Lower leg skin (tissue), 4 donors: ENCODE measurements around the gene SYT17. TPM values are rescaled to one million over a fixed set of nuclear protein-coding genes. Genes with fewer than 3 reads are reported as not detected.

Experiments
- DNase-seq, 2 donors: peaks; one replicate each; pipeline ENCODE4 v3.0.0-alpha.2; 2019; ENCODE audit warnings: low spot score in 2 of 2
- H3K4me3 ChIP-seq: fragments of 200-600 bp; sonication (generic); 2 replicates; pipeline ENCODE4 v1.5.1; 2017; ENCODE audit warnings: mild to moderate bottlenecking, low read depth; ENCODE audit not compliant: poor library complexity, severe bottlenecking
- POLR2A ChIP-seq, 2 donors: fragments of 450-650 bp; IDR thresholded peaks; one replicate each; pipeline ENCODE4 v1.6.1; 2016 to 2017; ENCODE audit warnings: antibody characterized with exemption in 2 of 2, mild to moderate bottlenecking in 1 of 2, moderate library complexity in 1 of 2
- WGBS, 2 donors: methylation state at CpG; one replicate each; pipeline ENCODE4 v1.1.5; 2018; 5-methylcytosine and 5-hydroxymethylcytosine counted together
- intact Hi-C: fragments of 100-400 bp; cut with DNase I; formaldehyde crosslinking; loops from one replicate; pipeline ENCODE4 v1.15.0; 2023; ENCODE audit warnings: low total_unique reads
- total RNA-seq, 4 donors: library from RNA; depleted of rRNA; stranded (reverse); fragments of >200 nt; gene quantifications; one replicate each; pipeline ENCODE4 v1.1.0, GENCODE V29; 2016
- TF ChIP-seq, protein P1 (sequence below), 3 donors: fragments of 450-650 bp; IDR thresholded peaks; one replicate each; pipeline ENCODE4 v1.5.1; 2016; ENCODE audit warnings: antibody characterized with exemption in 3 of 3, mild to moderate bottlenecking in 3 of 3, moderate library complexity in 2 of 3

SYT17 gene, protein sequence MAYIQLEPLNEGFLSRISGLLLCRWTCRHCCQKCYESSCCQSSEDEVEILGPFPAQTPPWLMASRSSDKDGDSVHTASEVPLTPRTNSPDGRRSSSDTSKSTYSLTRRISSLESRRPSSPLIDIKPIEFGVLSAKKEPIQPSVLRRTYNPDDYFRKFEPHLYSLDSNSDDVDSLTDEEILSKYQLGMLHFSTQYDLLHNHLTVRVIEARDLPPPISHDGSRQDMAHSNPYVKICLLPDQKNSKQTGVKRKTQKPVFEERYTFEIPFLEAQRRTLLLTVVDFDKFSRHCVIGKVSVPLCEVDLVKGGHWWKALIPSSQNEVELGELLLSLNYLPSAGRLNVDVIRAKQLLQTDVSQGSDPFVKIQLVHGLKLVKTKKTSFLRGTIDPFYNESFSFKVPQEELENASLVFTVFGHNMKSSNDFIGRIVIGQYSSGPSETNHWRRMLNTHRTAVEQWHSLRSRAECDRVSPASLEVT
- 1 to 10 TPM; 3.7 to 9.0 (median 4.8) TPM for total RNA-seq

DNA sequence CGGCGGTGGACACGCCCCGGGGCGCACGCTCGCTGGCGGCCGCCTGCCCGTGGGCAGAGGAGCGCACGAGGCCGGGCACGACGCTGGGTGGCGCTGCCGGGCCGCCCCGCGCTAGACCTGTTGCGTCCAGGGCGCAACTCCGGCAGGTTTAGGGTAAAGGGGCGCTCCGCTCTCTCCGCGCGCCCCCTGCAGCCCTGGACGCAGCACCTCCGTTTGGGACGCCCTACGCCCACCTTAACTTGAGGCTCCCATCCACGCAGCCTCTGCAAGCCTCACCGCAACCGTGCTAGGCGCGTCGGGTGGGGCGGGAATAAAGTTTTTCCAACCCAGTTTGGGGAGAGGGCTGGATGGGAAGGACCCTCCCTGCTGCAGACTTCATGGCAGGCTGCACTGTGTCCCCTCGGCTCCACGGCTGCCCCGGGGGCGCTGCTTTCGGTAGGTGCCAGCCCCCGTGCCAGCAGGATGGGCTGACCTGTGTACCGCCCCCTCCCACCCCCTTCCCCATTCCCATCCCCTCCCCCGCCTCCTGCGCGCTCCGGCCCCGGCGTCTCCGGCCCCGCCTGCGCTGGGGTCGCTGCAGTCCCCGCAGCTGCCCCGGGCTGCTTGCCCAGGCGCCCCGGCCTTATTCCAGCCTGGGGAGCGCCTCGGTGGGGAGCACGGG lies at the start of gene SYT17:
TSS of gene SYT17 (plus strand) at position 531 of the 661 bp plus-strand sequence. CDS start 407 bp downstream, outside the sequence.
- TF ChIP-seq, protein P1, sequence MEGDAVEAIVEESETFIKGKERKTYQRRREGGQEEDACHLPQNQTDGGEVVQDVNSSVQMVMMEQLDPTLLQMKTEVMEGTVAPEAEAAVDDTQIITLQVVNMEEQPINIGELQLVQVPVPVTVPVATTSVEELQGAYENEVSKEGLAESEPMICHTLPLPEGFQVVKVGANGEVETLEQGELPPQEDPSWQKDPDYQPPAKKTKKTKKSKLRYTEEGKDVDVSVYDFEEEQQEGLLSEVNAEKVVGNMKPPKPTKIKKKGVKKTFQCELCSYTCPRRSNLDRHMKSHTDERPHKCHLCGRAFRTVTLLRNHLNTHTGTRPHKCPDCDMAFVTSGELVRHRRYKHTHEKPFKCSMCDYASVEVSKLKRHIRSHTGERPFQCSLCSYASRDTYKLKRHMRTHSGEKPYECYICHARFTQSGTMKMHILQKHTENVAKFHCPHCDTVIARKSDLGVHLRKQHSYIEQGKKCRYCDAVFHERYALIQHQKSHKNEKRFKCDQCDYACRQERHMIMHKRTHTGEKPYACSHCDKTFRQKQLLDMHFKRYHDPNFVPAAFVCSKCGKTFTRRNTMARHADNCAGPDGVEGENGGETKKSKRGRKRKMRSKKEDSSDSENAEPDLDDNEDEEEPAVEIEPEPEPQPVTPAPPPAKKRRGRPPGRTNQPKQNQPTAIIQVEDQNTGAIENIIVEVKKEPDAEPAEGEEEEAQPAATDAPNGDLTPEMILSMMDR (IDR thresholded peaks at IDR 0.05) = no peak
- TF ChIP-seq POLR2A (IDR thresholded peaks at IDR 0.05) = no peak
- 1% methylated on average over 29 to 48 of the region's 63 CpGs for WGBS, 2 donors

DNA sequence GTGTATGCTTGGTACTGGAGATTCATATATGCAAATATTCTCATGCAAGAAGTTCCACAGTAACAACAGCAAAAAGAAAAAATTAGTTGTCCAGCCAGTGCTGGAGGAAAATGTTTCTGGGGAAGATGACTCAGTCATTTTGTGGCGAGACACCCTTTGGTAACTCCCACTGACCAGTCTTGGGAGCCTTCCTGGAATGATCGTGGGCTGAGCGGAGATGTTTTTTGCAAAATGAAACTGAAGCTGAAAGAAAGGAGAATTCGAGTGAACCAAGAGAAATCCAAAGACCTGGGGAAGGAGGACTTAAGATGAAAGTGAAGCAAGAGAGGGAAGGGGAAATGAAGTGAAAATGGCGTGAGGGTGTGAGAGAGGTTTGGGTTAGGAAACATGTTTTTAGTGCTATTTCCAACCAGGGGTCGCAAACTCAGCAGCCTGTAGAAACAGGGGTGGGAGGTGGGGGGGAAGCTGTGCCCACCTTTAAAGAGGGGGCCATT lies 49.1 kb upstream of the SYT17 start:
- H3K4me3 ChIP-seq = no peak overlapping the region
- intact Hi-C loops = no loop called here
- peak in 1 of 2 donors; percentile 61 for DNase-seq
- 20 to 25% methylated on average over 6 of the region's 6 CpGs for WGBS, 2 donors
- TF ChIP-seq POLR2A (IDR thresholded peaks at IDR 0.05) = no peak
- TF ChIP-seq, protein P1 (IDR thresholded peaks at IDR 0.05) = no peak

More for the DNA sequence above, at the start of gene SYT17:
- DNase-seq = peak in 1 of 2 donors; percentile 91
- peak within 1 kb of the TSS; percentile 8 for H3K4me3 ChIP-seq
- intact Hi-C loops = loop anchor here (5.0 kb wide), 1 partner anchor 81 kb away; no protein-coding TSS in a partner anchor

DNA sequence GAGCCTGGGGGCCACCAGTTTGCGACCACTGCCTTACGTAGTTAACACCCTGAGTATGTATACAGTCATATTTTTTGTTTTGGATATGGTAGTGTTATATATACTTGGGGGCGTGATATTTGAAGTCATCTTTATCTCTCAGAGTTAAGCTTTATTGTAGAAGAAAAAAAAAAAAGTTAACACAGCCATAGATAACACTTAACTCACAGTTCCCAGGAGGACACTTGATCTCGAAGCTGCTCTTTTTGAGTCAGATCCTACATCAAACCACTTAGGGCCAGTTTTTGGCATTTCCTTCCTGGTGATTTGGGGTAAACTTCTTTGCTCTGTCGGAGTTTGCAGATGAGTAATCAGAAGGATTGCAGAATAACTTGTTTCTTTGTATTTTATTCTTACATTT lies 48.5 kb upstream of the SYT17 start:
- WGBS, 2 donors = 39 to 41% methylated on average over 5 of the region's 5 CpGs
- no peak overlapping the region for H3K4me3 ChIP-seq
- TF ChIP-seq POLR2A (IDR thresholded peaks at IDR 0.05) = no peak
- TF ChIP-seq, protein P1 (IDR thresholded peaks at IDR 0.05) = no peak
- intact Hi-C loops = no loop called here
- no peak for DNase-seq

DNA sequence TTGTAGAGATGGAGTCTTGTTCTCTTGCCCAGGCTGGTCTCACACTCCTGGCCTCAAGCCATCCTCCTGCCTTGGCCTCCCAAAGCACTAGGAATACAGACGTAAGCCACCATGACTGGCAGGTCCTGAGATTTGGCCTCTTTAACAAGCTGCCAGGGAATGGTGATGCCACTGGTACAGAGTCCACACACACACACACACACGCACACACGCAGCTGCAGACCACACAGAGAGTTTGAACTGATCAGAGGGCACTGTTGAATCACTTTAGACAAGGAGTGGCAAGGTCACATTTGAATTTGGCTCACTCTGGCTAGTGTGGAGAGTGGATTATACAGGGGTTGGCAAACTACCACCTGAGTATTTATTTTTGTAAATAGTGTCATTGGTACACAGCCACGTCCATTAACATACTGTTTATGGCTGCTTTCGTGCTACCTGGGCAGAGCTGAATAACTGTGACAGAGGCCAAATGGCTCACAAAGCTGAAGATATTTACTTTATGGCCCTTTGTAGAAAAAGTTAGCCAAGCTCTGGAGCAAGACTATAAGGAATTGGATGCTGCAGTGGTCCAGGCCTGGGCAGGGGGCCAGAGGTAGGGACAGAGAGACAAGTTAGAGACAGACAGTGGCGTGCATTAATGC lies 44.4 kb upstream of the SYT17 start:
- no peak overlapping the region for H3K4me3 ChIP-seq
- intact Hi-C loops = no loop called here
- no peak for TF ChIP-seq POLR2A (IDR thresholded peaks at IDR 0.05)
- TF ChIP-seq, protein P1 (IDR thresholded peaks at IDR 0.05) = no peak
- no peak for DNase-seq
- WGBS, 2 donors = 61 to 73% methylated on average over 6 of the region's 6 CpGs

DNA sequence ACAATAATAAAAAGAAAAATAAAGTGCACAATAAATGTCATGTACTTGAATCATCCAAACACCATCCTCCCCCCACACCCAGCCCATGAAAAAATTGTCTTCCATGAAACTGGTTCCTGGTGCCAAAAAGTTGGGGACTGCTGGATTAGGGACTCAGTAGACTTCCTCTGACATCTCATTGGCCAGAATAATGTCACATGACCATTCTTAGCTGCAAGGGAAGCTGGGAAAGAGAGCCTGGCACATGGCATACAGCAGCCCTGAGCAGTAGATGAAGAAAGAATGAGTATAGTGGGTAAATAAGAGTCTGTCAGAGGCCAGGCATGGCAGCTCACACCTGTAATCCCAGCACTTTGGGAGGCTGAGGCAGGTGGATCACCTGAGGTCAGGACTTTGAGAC lies 41.7 kb upstream of the SYT17 start:
- H3K4me3 ChIP-seq = no peak overlapping the region
- no peak for DNase-seq
- intact Hi-C loops = no loop called here
- no peak for TF ChIP-seq POLR2A (IDR thresholded peaks at IDR 0.05)
- TF ChIP-seq, protein P1 (IDR thresholded peaks at IDR 0.05) = no peak
